ENCODE data around the gene SVBP. TPM values are rescaled to one million over a fixed set of nuclear protein-coding genes. Genes with fewer than 3 reads are reported as not detected.

Gene SVBP
- polyA plus RNA-seq, 1 donor: 39.1 TPM

DNA sequence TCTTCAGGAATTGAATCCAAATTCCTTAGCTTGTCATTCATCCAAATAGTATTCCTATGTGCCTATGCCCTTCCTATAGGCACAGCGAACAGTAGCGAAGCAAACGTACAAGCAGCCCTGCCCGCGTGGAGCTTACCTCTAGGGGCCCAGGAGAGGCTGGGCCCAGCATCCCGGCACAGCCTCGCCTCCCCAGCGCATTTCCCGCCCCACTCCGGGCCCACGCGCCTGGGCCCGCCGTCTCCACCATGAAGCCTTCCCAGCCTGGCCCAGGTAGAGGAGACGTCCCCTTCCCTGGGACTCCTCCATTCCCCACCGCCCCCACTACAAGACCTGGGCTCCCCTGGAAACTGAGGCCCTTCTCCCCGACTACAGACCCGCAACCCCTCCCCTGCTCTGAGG, 32.7 kb downstream of the SVBP start:
- DNase-seq: no peak
- H3K27ac ChIP-seq (ENCODE audit: low read length): no peak overlapping the region
- 100% methylated on average over 1 of the region's 18 CpGs for WGBS (ENCODE audit: insufficient coverage, low lambda C conversion rate)
- H3K4me3 ChIP-seq (ENCODE audit: low read length): peak overlapping the region; percentile 33
- H3K36me3 ChIP-seq (ENCODE audit: control insufficient read depth, insufficient read depth, low read length): peaks cover 8% of the 10 kb centered on the region
- H3K27me3 ChIP-seq (ENCODE audit: control insufficient read depth, insufficient read depth, low read length): peaks cover 31% of the 10 kb centered on the region
- H3K9me3 ChIP-seq (ENCODE audit: control insufficient read depth, low read depth, low read length): peaks cover 6% of the 10 kb centered on the region
- peaks cover 6% of the 10 kb centered on the region for H3K4me1 ChIP-seq (ENCODE audit: control insufficient read depth, insufficient read depth, low read length)

- peaks cover 6% of the 10 kb centered on the region for H3K4me1 ChIP-seq (ENCODE audit: control insufficient read depth, insufficient read depth, low read length)
- no peak overlapping the region for H3K4me3 ChIP-seq (ENCODE audit: low read length)
- 100% methylated on average over 1 of the region's 2 CpGs for WGBS (ENCODE audit: insufficient coverage, low lambda C conversion rate)
- peaks cover 17% of the 10 kb centered on the region for H3K36me3 ChIP-seq (ENCODE audit: control insufficient read depth, insufficient read depth, low read length)
- H3K27ac ChIP-seq (ENCODE audit: low read length): no peak overlapping the region
- peaks cover 24% of the 10 kb centered on the region for H3K27me3 ChIP-seq (ENCODE audit: control insufficient read depth, insufficient read depth, low read length)
- no peak for DNase-seq
- peaks cover 6% of the 10 kb centered on the region for H3K9me3 ChIP-seq (ENCODE audit: control insufficient read depth, low read depth, low read length)
Measured at GRCh38 chr1:42783092-42783491, 34.1 kb downstream of the SVBP start.

- Histone ChIP-seq H3K36me3 (ENCODE audit: control insufficient read depth, insufficient read depth, low read length) (peaks cover 44% of the 10 kb centered on the region), H3K27me3 (ENCODE audit: control insufficient read depth, insufficient read depth, low read length) (peaks cover 8% of the 10 kb centered on the region), H3K9me3 (ENCODE audit: control insufficient read depth, low read depth, low read length) (peaks cover 6% of the 10 kb centered on the region), H3K27ac (ENCODE audit: low read length) (no peak overlapping the region), H3K4me3 (ENCODE audit: low read length) (no peak overlapping the region), H3K4me1 (ENCODE audit: control insufficient read depth, insufficient read depth, low read length) (peaks cover 4% of the 10 kb centered on the region)
- DNase-seq: no peak
- WGBS (ENCODE audit: insufficient coverage, low lambda C conversion rate): no CpG with 5 or more reads among the region's 1 CpG
Measured at GRCh38 chr1:42780176-42780575, 37.0 kb downstream of the SVBP start.

DNA sequence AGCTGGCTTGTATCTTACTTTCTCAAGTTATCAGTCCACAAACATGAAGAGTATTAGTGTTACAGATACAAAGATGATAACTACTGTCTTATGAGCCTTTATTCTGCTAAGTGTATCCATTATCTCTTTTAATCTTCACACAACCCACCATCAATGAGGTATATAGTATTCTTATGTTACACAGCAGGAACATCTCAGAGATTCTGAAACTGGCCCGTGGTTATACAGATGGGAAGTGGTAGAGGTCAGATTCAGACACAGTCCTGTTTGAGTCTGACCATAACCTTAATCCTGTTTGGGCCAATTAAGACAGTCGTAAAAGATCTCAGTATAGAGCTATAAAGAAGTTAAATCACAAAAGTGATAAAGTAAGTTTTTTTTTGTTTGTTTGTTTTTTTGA, 37.5 kb downstream of the SVBP start:
- 100% methylated on average over 1 of the region's 2 CpGs for WGBS (ENCODE audit: insufficient coverage, low lambda C conversion rate)
- H3K4me3 ChIP-seq (ENCODE audit: low read length): no peak overlapping the region
- peaks cover 3% of the 10 kb centered on the region for H3K9me3 ChIP-seq (ENCODE audit: control insufficient read depth, low read depth, low read length)
- peaks cover 3% of the 10 kb centered on the region for H3K27me3 ChIP-seq (ENCODE audit: control insufficient read depth, insufficient read depth, low read length)
- no peaks in the 10 kb centered on the region for H3K4me1 ChIP-seq (ENCODE audit: control insufficient read depth, insufficient read depth, low read length)
- H3K36me3 ChIP-seq (ENCODE audit: control insufficient read depth, insufficient read depth, low read length): peaks cover 49% of the 10 kb centered on the region
- DNase-seq: no peak
- no peak overlapping the region for H3K27ac ChIP-seq (ENCODE audit: low read length)

DNA sequence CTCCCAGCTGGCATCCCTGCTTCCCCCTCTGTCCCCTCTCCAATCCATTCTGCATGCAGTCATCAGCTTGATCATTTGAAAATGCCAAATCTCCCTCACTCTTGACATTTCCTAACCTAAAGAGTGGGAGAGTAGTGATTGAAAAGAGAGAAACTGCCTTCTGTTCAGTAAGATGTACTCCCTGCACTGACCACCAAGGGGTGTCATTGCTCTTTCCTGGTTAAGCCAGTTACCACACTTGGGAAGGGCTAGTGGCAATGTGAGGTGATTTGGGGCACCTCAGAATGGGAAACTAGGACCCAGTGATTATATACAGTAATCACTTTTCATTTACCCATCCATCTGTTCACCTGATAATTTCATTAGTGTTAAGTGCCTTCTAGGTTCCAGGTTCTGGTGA, 39.3 kb downstream of the SVBP start:
- H3K36me3 ChIP-seq (ENCODE audit: control insufficient read depth, insufficient read depth, low read length): peaks cover 58% of the 10 kb centered on the region
- H3K27me3 ChIP-seq (ENCODE audit: control insufficient read depth, insufficient read depth, low read length): no peaks in the 10 kb centered on the region
- no peaks in the 10 kb centered on the region for H3K9me3 ChIP-seq (ENCODE audit: control insufficient read depth, low read depth, low read length)
- no peak overlapping the region for H3K4me3 ChIP-seq (ENCODE audit: low read length)
- no peak for DNase-seq
- H3K4me1 ChIP-seq (ENCODE audit: control insufficient read depth, insufficient read depth, low read length): no peaks in the 10 kb centered on the region
- no peak overlapping the region for H3K27ac ChIP-seq (ENCODE audit: low read length)

DNA sequence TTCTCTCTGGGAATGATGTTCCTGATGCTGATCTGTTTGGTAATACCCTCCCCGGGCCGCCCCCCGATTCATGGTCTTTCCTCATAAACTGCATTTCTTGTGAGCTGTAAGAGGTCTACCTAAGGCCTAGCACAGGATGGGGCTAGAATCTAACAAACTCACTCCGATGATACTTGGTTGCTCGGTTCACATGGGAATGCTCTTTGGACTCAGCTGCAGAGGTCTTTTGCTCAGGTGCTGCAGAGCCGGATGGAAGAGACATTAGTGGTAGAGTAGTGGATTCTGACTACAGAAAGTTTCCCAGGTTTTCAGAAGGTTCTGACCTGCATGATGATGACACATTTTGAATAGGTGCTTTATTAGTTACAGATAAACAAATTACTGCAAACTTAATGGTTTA, 40.7 kb downstream of the SVBP start:
- Histone ChIP-seq H3K36me3 (ENCODE audit: control insufficient read depth, insufficient read depth, low read length) (peaks cover 52% of the 10 kb centered on the region), H3K4me3 (ENCODE audit: low read length) (no peak overlapping the region)

DNA sequence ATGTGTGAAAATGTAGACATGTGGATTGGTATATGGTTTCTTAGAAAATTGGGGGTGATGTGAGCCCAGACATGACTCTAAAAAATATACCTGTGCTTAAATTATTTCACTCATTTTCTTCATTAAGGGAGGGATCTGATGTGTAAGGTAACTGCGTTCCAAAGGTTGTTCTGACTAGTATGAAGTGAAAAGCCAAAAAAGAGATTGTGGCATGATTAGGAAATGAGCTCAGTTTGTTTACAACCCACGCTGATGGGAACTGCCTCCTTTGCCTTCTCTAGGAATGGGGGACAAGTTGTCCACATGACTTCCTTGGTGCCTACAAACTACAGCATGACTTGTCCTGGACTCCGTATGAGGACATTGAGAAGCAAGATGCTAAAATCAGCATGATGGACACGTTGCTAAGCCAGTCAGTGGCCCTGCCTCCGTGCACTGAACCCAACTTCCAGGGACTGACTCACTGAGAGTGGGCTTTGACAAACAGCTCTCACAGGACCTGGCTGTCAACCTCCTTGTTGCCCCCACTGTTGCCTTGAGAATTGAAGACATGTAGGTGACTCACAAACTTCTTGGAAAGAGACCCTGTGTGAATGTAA, 42.2 kb downstream of the SVBP start:
- Histone ChIP-seq H3K27me3 (ENCODE audit: control insufficient read depth, insufficient read depth, low read length) (no peaks in the 10 kb centered on the region), H3K4me1 (ENCODE audit: control insufficient read depth, insufficient read depth, low read length) (peaks cover 2% of the 10 kb centered on the region), H3K27ac (ENCODE audit: low read length) (no peak overlapping the region), H3K9me3 (ENCODE audit: control insufficient read depth, low read depth, low read length) (no peaks in the 10 kb centered on the region), H3K4me3 (ENCODE audit: low read length) (no peak overlapping the region), H3K36me3 (ENCODE audit: control insufficient read depth, insufficient read depth, low read length) (peaks cover 51% of the 10 kb centered on the region)
- DNase-seq: no peak
- no CpG with 5 or more reads among the region's 5 CpGs for WGBS (ENCODE audit: insufficient coverage, low lambda C conversion rate)

More for the DNA sequence above, 40.7 kb downstream of the SVBP start:
- no CpG with 5 or more reads among the region's 6 CpGs for WGBS (ENCODE audit: insufficient coverage, low lambda C conversion rate)
- no peaks in the 10 kb centered on the region for H3K9me3 ChIP-seq (ENCODE audit: control insufficient read depth, low read depth, low read length)
- no peaks in the 10 kb centered on the region for H3K27me3 ChIP-seq (ENCODE audit: control insufficient read depth, insufficient read depth, low read length)
- peak in 1 of 2 donors; percentile 56 for DNase-seq
- no peaks in the 10 kb centered on the region for H3K4me1 ChIP-seq (ENCODE audit: control insufficient read depth, insufficient read depth, low read length)
- H3K27ac ChIP-seq (ENCODE audit: low read length): no peak overlapping the region

GRCh38 chr1:42773420-42773819, 43.8 kb downstream of the SVBP start:
- Histone ChIP-seq H3K27me3 (ENCODE audit: control insufficient read depth, insufficient read depth, low read length) (no peaks in the 10 kb centered on the region), H3K36me3 (ENCODE audit: control insufficient read depth, insufficient read depth, low read length) (peaks cover 45% of the 10 kb centered on the region), H3K27ac (ENCODE audit: low read length) (no peak overlapping the region), H3K4me1 (ENCODE audit: control insufficient read depth, insufficient read depth, low read length) (peaks cover 3% of the 10 kb centered on the region), H3K4me3 (ENCODE audit: low read length) (no peak overlapping the region), H3K9me3 (ENCODE audit: control insufficient read depth, low read depth, low read length) (no peaks in the 10 kb centered on the region)
- no peak for DNase-seq
- WGBS (ENCODE audit: insufficient coverage, low lambda C conversion rate): 60% methylated on average over 2 of the region's 2 CpGs

DNA sequence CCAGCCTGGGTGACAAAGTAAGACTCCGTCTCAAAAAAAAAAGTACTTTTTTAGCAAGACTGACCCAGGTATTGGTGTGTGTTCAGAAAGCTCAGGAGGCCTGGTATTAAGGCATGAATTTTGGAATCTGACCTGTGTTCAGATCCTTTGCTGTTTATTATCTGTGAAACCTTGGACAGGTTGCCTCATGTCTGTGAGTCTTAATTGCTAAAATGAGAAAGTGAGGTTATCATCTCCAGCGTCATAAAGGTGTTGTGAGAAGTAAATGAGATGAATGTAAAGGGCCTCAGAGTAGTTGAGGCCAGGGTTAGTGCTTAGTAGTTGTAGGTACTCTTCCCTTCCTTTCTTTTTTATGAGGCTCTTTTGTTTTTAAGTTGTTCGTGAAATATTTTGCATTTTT, 47.4 kb downstream of the SVBP start:
- Histone ChIP-seq H3K4me1 (ENCODE audit: control insufficient read depth, insufficient read depth, low read length) (peaks cover 6% of the 10 kb centered on the region), H3K27me3 (ENCODE audit: control insufficient read depth, insufficient read depth, low read length) (no peaks in the 10 kb centered on the region), H3K36me3 (ENCODE audit: control insufficient read depth, insufficient read depth, low read length) (peaks cover 11% of the 10 kb centered on the region), H3K27ac (ENCODE audit: low read length) (no peak overlapping the region), H3K9me3 (ENCODE audit: control insufficient read depth, low read depth, low read length) (no peaks in the 10 kb centered on the region), H3K4me3 (ENCODE audit: low read length) (no peak overlapping the region)
- DNase-seq: peak; percentile 56 to 75
- 100% methylated on average over 1 of the region's 3 CpGs for WGBS (ENCODE audit: insufficient coverage, low lambda C conversion rate)

DNA sequence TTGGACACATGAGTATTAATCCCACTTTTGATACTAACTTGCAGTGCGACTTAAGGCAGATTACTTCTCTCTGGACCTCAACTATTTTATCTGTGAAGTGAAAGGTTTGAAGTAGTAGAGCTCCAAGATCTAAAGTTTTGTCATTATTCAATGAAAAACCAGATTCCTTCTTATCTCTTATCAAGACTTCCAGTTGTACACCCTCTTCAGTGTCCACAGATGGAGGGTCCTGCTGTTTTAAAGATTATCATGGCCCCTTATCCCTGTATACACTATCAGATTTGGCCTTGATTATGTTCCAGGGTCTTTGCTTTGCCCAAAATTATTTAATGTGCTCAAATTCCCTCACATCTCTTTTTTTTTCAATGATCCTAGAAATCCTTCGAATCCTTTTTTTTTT, 49.0 kb downstream of the SVBP start:
- peaks cover 6% of the 10 kb centered on the region for H3K4me1 ChIP-seq (ENCODE audit: control insufficient read depth, insufficient read depth, low read length)

DNA sequence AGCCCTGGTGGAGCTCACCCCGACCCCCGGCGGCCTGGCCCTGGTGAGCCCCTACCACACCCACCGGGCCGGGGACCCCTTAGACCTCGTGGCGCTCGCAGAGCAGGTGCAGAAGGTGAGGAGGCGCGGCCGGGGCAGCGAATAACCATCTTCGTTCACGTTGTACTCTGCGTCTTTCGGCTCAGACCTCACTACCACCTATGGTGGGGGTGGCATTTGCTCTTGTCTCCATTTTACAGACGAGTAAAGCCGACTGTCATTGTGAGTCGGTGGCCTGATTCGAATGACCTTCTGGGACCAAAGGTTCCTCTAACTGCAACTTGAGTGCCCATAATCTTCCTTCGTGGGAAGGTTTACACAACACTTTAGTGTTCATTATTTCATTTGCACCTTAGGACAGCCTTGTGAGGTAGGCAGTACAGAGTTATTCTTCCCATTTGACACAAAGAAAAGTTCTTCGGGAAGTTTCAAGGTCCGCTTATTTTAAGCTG, 49.6 kb downstream of the SVBP start:
- WGBS (ENCODE audit: insufficient coverage, low lambda C conversion rate): no CpG with 5 or more reads among the region's 23 CpGs
- Histone ChIP-seq H3K36me3 (ENCODE audit: control insufficient read depth, insufficient read depth, low read length) (no peaks in the 10 kb centered on the region), H3K27me3 (ENCODE audit: control insufficient read depth, insufficient read depth, low read length) (no peaks in the 10 kb centered on the region)

More for the DNA sequence above, 49.0 kb downstream of the SVBP start:
- Histone ChIP-seq H3K36me3 (ENCODE audit: control insufficient read depth, insufficient read depth, low read length) (peaks cover under 1% of the 10 kb centered on the region), H3K9me3 (ENCODE audit: control insufficient read depth, low read depth, low read length) (no peaks in the 10 kb centered on the region), H3K4me3 (ENCODE audit: low read length) (peak overlapping the region; percentile 86), H3K27ac (ENCODE audit: low read length) (peak overlapping the region; percentile 92), H3K27me3 (ENCODE audit: control insufficient read depth, insufficient read depth, low read length) (no peaks in the 10 kb centered on the region)
- DNase-seq: no peak
- WGBS (ENCODE audit: insufficient coverage, low lambda C conversion rate): 100% methylated on average over 1 of the region's 2 CpGs

More for the DNA sequence above, 49.6 kb downstream of the SVBP start:
- Histone ChIP-seq H3K4me1 (ENCODE audit: control insufficient read depth, insufficient read depth, low read length) (peaks cover 6% of the 10 kb centered on the region), H3K9me3 (ENCODE audit: control insufficient read depth, low read depth, low read length) (no peaks in the 10 kb centered on the region), H3K27ac (ENCODE audit: low read length) (peak overlapping the region; percentile 92), H3K4me3 (ENCODE audit: low read length) (peak overlapping the region; percentile 86)
- peak; percentile 37 to 82 for DNase-seq
